WTC11 (cell line): ENCODE data around the gene CRY2.

ENCODE experiments used
- ESRRA ChIP-seq: sonication (generic); formaldehyde crosslinking; IDR thresholded peaks from 2 replicates; pipeline ENCODE4 v1.8.1; 2022; ENCODE audit warnings: mild to moderate bottlenecking, missing genetic modification reagents, borderline replicate concordance
- SOX15 ChIP-seq: fragments of 250-450 bp; sonication (Bioruptor Pico); IDR thresholded peaks from 2 replicates; pipeline ENCODE4 v1.9.0; 2021; ENCODE audit warnings: mild to moderate bottlenecking
- TF ChIP-seq, protein P1 (sequence below): fragments of 200-600 bp; IDR thresholded peaks from 2 replicates; pipeline ENCODE4 v1.8.0; 2022; ENCODE audit warnings: antibody characterized with exemption

GRCh38 chr11:45801723-45802315 is 45.5 kb upstream of the CRY2 start:
- TF ChIP-seq ESRRA (CRISPR knock-in tag) (no peak), SOX15 (CRISPR knock-in tag) (no peak)
- TF ChIP-seq, protein P1, sequence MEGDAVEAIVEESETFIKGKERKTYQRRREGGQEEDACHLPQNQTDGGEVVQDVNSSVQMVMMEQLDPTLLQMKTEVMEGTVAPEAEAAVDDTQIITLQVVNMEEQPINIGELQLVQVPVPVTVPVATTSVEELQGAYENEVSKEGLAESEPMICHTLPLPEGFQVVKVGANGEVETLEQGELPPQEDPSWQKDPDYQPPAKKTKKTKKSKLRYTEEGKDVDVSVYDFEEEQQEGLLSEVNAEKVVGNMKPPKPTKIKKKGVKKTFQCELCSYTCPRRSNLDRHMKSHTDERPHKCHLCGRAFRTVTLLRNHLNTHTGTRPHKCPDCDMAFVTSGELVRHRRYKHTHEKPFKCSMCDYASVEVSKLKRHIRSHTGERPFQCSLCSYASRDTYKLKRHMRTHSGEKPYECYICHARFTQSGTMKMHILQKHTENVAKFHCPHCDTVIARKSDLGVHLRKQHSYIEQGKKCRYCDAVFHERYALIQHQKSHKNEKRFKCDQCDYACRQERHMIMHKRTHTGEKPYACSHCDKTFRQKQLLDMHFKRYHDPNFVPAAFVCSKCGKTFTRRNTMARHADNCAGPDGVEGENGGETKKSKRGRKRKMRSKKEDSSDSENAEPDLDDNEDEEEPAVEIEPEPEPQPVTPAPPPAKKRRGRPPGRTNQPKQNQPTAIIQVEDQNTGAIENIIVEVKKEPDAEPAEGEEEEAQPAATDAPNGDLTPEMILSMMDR = no peak
